Nephron (organoid): ENCODE measurements around the gene LEKR1.

Experiments used
- H3K27ac Mint-ChIP-seq, 3 experiments: 2 replicates each; pipeline ENCODE4 v1.8.0; 2020; ENCODE audit warnings: mixed read lengths in 3 of 3, mild to moderate bottlenecking in 2 of 3, moderate library complexity in 1 of 3
- H3K27me3 Mint-ChIP-seq: 2 replicates; pipeline ENCODE4 v1.8.0; 2021; ENCODE audit warnings: low read depth, mild to moderate bottlenecking, moderate library complexity, mixed read lengths
- H3K36me3 Mint-ChIP-seq: 2 replicates; pipeline ENCODE4 v1.8.0; 2020; ENCODE audit warnings: low read depth, mixed read lengths
- H3K4me1 Mint-ChIP-seq: 2 replicates; pipeline ENCODE4 v1.8.0; 2020; ENCODE audit warnings: mixed read lengths
- H3K4me3 Mint-ChIP-seq, 3 experiments: 2 replicates each; pipeline ENCODE4 v1.8.0; 2020; ENCODE audit warnings: mild to moderate bottlenecking in 3 of 3, mixed read lengths in 3 of 3, moderate library complexity in 2 of 3
- H3K9me3 Mint-ChIP-seq: 2 replicates; pipeline ENCODE4 v1.8.0; 2020; ENCODE audit warnings: mixed read lengths
- CTCF ChIP-seq, 3 experiments: fragments of 200-600 bp; sonication (generic); IDR thresholded peaks; one replicate each; pipeline ENCODE4 v1.5.0; 2021; ENCODE audit warnings: antibody characterized with exemption in 3 of 3; ENCODE audit not compliant: unreplicated experiment in 3 of 3

Gene LEKR1

GRCh38 chr3:156985711-156986110 lies 159.6 kb downstream of the LEKR1 start:
- Mint-ChIP-seq H3K4me1 (no peaks in the 10 kb centered on the region), H3K27me3 (no peaks in the 10 kb centered on the region), H3K9me3 (peaks cover under 1% of the 10 kb centered on the region), H3K4me3 (no peak overlapping the region), H3K36me3 (no peaks in the 10 kb centered on the region), H3K27ac (peak overlapping the region in 1 of 3 experiments; percentile 3)
- no peak for TF ChIP-seq CTCF (IDR thresholded peaks at IDR 0.05; ENCODE audit: unreplicated experiment in 3 of 3)

GRCh38 chr3:156987946-156988345 lies 161.8 kb downstream of the LEKR1 start:
- H3K27ac Mint-ChIP-seq = no peak overlapping the region
- no peaks in the 10 kb centered on the region for H3K36me3 Mint-ChIP-seq
- no peak for TF ChIP-seq CTCF (IDR thresholded peaks at IDR 0.05; ENCODE audit: unreplicated experiment in 3 of 3)
- H3K4me3 Mint-ChIP-seq = no peak overlapping the region
- no peaks in the 10 kb centered on the region for H3K4me1 Mint-ChIP-seq
- H3K27me3 Mint-ChIP-seq = no peaks in the 10 kb centered on the region
- peaks cover 8% of the 10 kb centered on the region for H3K9me3 Mint-ChIP-seq

- H3K4me3 Mint-ChIP-seq = no peak overlapping the region
- H3K27me3 Mint-ChIP-seq = no peaks in the 10 kb centered on the region
- TF ChIP-seq CTCF (IDR thresholded peaks at IDR 0.05; ENCODE audit: unreplicated experiment in 3 of 3) = no peak
- H3K9me3 Mint-ChIP-seq = no peaks in the 10 kb centered on the region
- H3K27ac Mint-ChIP-seq = no peak overlapping the region
- no peaks in the 10 kb centered on the region for H3K4me1 Mint-ChIP-seq
- H3K36me3 Mint-ChIP-seq = no peaks in the 10 kb centered on the region
These were observed 171.2 kb downstream of the LEKR1 start for GRCh38 chr3:156997351-156997750.

- Mint-ChIP-seq H3K27ac (no peak overlapping the region), H3K4me1 (no peaks in the 10 kb centered on the region), H3K4me3 (no peak overlapping the region), H3K9me3 (peaks cover 3% of the 10 kb centered on the region), H3K36me3 (no peaks in the 10 kb centered on the region), H3K27me3 (no peaks in the 10 kb centered on the region)
- TF ChIP-seq CTCF (IDR thresholded peaks at IDR 0.05; ENCODE audit: unreplicated experiment in 3 of 3) = no peak
These were observed 175.2 kb downstream of the LEKR1 start for GRCh38 chr3:157001221-157001957.

- H3K27me3 Mint-ChIP-seq = no peaks in the 10 kb centered on the region
- H3K9me3 Mint-ChIP-seq = no peaks in the 10 kb centered on the region
- no peaks in the 10 kb centered on the region for H3K36me3 Mint-ChIP-seq
- no peaks in the 10 kb centered on the region for H3K4me1 Mint-ChIP-seq
- no peak overlapping the region for H3K4me3 Mint-ChIP-seq
- H3K27ac Mint-ChIP-seq = no peak overlapping the region
- TF ChIP-seq CTCF (IDR thresholded peaks at IDR 0.05; ENCODE audit: unreplicated experiment in 3 of 3) = no peak
These were observed 195.5 kb downstream of the LEKR1 start for GRCh38 chr3:157021679-157022078.

- Mint-ChIP-seq H3K36me3 (no peaks in the 10 kb centered on the region), H3K27me3 (no peaks in the 10 kb centered on the region), H3K27ac (no peak overlapping the region), H3K4me3 (no peak overlapping the region), H3K4me1 (peaks cover 3% of the 10 kb centered on the region), H3K9me3 (no peaks in the 10 kb centered on the region)
- TF ChIP-seq CTCF (IDR thresholded peaks at IDR 0.05; ENCODE audit: unreplicated experiment in 3 of 3) = no peak
These were observed 197.1 kb downstream of the LEKR1 start for GRCh38 chr3:157023226-157023625.
